MM.1S (cell line): ENCODE measurements around the gene AHCTF1.

ENCODE experiments used
- EZH2phosphoT487 ChIP-seq: fragments of 300-600 bp; sonication (generic); IDR thresholded peaks from 2 replicates; pipeline ENCODE4 v1.6.1; 2018; ENCODE audit warnings: antibody characterized with exemption, low read length
- TF ChIP-seq, protein P1 (sequence below): fragments of 300-600 bp; sonication (generic); IDR thresholded peaks from 2 replicates; pipeline ENCODE4 v1.5.1; 2016; ENCODE audit warnings: antibody characterized with exemption, low read length, mixed read lengths

DNA sequence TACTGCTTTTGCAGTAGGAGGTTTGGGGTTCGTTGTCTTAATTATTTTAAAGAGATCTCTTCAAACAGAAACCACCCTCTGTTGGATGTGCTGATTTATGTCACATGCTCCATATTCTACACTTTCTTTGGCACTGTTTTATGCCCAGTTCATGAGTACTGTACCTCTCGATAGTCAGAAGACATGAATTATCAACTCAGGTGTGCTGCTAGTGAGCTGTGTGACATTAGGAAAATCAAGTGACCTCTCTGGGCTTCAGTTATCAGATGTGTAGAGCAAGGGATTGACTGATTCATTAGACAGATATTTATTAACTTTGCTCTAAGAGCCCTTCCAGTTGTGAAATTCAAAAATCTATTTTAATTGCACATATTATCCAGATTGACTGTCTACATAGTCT lies 2.1 kb upstream of the AHCTF1 start:
- no peak for TF ChIP-seq EZH2phosphoT487
- TF ChIP-seq, protein P1, sequence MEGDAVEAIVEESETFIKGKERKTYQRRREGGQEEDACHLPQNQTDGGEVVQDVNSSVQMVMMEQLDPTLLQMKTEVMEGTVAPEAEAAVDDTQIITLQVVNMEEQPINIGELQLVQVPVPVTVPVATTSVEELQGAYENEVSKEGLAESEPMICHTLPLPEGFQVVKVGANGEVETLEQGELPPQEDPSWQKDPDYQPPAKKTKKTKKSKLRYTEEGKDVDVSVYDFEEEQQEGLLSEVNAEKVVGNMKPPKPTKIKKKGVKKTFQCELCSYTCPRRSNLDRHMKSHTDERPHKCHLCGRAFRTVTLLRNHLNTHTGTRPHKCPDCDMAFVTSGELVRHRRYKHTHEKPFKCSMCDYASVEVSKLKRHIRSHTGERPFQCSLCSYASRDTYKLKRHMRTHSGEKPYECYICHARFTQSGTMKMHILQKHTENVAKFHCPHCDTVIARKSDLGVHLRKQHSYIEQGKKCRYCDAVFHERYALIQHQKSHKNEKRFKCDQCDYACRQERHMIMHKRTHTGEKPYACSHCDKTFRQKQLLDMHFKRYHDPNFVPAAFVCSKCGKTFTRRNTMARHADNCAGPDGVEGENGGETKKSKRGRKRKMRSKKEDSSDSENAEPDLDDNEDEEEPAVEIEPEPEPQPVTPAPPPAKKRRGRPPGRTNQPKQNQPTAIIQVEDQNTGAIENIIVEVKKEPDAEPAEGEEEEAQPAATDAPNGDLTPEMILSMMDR, result no peak
